ENCODE measurements around the gene ZNF766. TPM values are rescaled to one million over a fixed set of nuclear protein-coding genes. Genes with fewer than 3 reads are reported as not detected.

Gene ZNF766
- total and polyA plus RNA-seq, 9 of the 15 experiments (the other 6 are each of a cell fraction or from before 2014, with no cell fraction given), result 6.7 to 23.0 (median 11.2) TPM

- TF ChIP-seq PRDM10 (IDR thresholded peaks at IDR 0.05; ENCODE audit: partially characterized antibody), result peak; percentile 9
- no peak for TF ChIP-seq HOXB6 (CRISPR knock-in tag; IDR thresholded peaks at IDR 0.05; ENCODE audit: borderline replicate concordance)
- no peak for TF ChIP-seq NCOA4 (IDR thresholded peaks at IDR 0.05; ENCODE audit: partially characterized antibody)
- no peak for TF ChIP-seq MECOM (CRISPR knock-in tag; IDR thresholded peaks at IDR 0.05)
- 0 out of 2 replicates have a peak, but pooled peaks have one; percentile 5 for TF ChIP-seq C11orf30 (IDR thresholded peaks at IDR 0.05; ENCODE audit: low read depth)
- peak; percentile 74; the same call in 1 of the 2 replicates for TF ChIP-seq REST (IDR thresholded peaks at IDR 0.05; ENCODE audit: borderline replicate concordance)
- no peak for TF ChIP-seq REST (CRISPR knock-in tag; IDR thresholded peaks at IDR 0.05; ENCODE audit: low read depth)
- TF ChIP-seq KLF10 (CRISPR knock-in tag; IDR thresholded peaks at IDR 0.05), result no peak
- no peak for TF ChIP-seq E2F5 (CRISPR knock-in tag; IDR thresholded peaks at IDR 0.05)
- TF ChIP-seq PHF21A (IDR thresholded peaks at IDR 0.05; ENCODE audit: borderline replicate concordance, low read depth), result no peak
- TF ChIP-seq YBX1 (IDR thresholded peaks at IDR 0.05), result no peak
- no peak for TF ChIP-seq TAF1 (IDR thresholded peaks at IDR 0.05; ENCODE audit: control insufficient read depth, extremely low read depth, insufficient read depth, low read length, severe bottlenecking)
- TF ChIP-seq ZNF668 (CRISPR knock-in tag; IDR thresholded peaks at IDR 0.05), result no peak
- no peak for TF ChIP-seq STAT5A (IDR thresholded peaks at IDR 0.05; ENCODE audit: borderline replicate concordance, low read length)
Observed at GRCh38 chr19:52237771-52238400, 31.5 kb upstream of the ZNF766 start (continued).
